NCI-H345 treated with DMSO at 0.1 percent for 48 hours (cell line): ENCODE measurements around the gene CCDC158.
"Not testable (repeated sequence)": the region's sequence is repeated elsewhere in the genome, so short reads cannot be mapped to it uniquely, and the experiment has no call there.

ENCODE experiments used
- DNase-seq: peaks from one replicate; lab custom pipeline; 2025; ENCODE audit not compliant: unreplicated experiment; lab: John Stamatoyannopoulos, UW

The CCDC158 gene

DNA sequence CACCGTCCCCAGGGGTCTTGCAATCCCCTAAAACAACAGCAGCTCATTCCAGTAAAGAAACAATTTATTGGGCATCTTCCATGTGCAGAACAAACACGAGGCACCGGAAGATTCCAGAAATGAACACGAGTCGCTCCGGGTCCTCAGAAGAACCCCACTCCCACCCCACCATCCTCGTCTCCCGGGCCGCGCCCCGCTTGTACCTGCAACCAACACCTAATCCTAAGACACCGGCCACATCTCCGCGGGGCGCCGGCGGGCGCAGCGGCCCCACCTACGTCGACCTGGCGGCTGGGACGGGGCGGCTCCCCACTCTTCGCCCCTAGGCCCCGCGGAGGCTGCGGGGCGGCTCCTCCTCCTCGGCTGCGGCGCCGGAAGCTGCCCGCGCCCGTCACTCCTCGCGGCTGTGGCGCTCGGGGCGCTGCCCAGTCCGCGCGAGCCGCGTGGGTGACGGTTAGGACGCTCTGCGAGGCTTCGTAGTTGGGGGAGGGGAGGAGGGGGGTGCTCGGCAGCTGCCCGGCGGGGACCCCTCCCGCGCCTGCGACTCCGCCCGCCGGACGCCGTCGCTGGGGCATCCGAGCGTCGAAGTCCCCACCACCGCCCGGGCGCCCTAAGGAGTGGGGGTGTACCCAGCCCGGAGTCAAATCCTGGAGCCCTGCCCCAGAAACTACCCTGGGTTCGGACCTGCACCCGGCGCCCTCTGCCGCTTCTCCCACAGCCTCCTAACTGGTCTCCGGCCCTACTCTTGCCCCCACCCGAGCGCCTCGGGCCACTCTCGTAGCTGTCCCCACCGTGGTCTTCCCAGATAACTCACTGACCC, at the start of gene CCDC158:
Gene CCDC158 (minus strand): TSS at position 380 of the 820 bp plus-strand sequence. CDS start 17,934 bp downstream, outside the sequence.
- no peak for DNase-seq

DNA sequence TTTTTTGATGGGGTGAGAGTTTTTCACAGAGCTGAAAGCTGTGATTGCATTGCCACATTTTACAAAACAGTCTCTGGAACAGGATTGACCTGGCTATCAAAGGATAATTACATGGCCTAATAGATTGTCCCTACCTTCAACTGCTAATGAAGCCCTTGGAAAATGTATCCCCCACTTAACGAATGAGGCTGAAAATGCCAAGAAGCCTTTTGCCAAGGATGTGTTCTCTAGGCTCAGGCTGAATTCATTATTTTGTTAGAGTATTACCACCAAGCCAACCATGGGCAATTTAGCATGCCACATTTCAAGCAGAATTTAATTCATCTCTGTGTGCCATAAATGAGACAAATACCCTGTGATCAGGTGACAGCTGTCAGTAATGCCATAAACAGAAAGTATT, 49.6 kb upstream of the CCDC158 start:
- DNase-seq: no peak

DNA sequence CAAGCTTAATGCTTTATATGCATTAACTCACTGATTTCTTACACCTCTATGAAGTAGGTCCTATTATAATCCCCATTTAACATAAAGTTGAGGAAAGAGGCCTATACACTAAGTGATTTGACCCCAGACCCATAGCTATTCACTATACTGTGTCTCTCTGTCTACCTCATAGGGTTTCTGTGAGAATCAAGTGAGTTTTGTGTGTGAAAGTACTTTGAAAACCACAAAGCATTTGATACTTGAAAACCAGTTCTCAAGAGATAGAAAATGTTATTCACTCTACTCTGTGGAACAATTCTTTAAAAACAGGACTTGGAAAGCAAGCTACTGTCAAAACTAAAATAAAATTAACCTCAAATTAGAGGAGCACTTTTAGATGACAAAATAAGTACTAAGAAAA, 49.1 kb upstream of the CCDC158 start:
- no peak for DNase-seq

DNA sequence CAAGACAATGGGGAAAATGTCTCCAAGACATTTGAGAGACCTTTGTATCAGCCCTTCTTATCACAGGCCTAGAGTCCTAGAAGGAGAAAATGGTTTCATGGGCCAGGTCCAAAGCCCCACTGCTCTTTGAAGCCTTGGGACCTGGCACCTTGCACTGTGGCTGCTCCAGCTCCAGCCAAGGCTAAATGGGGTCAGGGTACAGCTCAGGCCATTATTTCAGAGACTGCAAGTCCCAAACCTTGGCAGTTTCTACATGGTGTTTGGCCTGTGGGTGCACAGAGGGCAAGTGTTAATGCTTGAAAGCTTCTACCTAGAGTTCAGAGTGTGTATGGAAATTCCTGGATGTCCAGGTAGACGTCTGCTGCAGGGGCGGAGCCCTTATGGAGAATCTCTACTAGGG, 42.6 kb upstream of the CCDC158 start:
- DNase-seq: no peak

DNA sequence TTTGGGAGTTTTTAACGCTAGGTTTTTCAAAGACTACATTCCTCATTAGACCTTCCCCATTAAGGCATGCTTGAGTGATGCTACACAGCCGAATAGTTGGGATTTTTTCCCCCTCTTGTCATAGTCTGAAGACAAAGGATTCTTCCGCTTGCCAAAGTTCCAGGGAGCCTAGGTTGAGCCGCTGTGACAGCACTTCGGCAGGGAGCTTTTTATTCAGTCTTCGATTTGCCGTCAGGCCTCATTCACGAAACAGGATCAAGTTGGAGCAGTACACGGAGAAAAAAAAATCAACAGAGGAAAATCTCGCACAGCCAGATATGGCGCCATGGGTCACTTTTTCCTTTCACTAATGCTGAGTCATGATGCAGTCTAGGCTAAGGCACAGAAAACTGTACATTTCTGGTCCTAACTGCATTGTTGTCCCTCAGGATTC, 38.4 kb upstream of the CCDC158 start:
- DNase-seq: no peak

DNA sequence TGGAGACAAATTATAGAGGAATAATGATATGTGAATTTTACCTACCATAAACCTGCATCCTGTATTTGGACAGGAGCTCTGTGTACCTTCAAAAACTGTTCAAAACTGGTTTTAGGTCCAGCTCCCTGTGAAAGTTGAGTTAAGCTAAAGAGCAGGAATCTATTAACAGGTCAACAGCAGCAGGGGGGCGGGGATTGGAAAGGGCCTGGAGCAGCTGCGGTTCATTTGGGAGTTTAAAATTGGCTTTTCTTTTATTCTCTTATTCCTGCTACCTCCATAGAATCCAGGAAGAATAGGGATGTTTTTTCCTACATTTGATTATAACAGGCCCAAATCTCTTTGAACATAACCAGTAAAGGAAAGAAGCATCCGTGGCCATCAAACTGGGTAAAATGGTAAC, 37.9 kb upstream of the CCDC158 start:
- no peak for DNase-seq

DNA sequence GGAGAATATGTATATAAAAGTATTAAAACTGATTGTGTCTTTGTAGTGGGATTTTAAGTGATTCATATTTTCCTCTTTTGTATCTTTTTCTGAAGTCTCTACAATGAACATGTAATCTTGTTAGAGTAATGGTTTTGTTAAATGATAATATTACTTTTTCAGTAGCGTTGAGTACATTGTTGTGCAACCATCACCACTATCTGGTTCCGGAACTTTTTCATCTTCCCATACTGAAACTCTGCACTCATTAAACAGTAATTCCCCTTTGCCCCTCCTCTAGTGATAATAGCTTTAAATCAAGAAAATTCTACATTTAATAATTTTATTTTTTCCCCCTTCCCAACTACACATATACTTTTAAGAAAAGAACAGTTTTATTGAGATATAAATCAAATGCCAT, 37.4 kb upstream of the CCDC158 start:
- DNase-seq: no peak

DNA sequence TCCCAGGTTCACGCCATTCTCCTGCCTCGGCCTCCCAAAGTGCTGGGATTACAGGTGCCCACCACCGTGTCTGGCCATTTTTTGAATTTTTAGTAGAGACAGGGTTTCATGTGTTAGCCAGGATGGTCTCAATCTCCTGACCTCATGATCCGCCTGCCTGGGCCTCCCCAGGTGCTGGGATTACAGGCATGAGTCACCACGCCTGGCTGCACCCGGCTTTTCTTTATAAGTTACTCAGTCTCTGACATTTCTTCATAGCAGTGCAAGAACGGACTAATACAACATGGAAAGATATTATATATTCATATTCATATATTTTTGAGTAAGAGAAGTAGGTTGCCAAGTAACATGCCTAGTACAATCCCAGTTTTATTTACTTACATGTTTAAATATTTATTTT, 36.9 kb upstream of the CCDC158 start:
- DNase-seq: no peak

DNA sequence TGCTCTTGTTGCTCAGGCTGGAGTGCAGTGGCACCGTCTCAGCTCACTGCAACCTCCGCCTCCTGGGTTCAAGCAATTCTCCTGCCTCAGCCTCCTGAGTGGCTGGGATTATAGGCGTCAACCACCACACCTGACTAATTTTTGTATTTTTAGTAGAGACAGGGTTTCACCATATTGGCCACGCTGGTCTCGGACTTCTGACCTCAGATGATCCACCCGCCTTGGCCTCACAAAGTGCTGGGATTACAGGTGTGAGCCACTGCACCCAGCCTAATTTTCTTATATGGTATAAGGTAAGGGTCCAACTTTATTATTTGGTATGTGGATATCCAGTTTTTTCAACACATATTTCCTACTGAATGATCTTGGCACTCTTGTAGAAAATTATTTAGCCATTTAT, 33.1 kb upstream of the CCDC158 start:
- DNase-seq: not testable (repeated sequence)

DNA sequence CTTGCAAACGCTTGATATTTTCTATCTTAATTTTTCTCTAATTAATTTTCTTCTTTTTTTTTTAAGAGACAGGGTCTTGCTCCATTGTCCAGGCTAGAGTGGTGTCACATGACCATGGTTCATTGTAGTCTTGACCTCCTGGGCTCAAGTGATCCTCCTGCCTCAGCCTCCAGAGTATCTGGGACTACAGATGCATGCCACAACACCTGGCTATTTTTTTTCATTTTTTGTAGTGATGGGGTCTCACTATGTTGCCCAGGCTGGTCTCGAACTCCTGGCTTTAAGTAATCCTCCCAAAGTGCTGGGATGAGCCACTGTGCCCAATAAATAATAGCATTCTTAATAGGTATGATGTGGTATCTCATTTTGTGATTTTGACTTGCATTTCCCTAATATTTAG, 32.3 kb upstream of the CCDC158 start:
- DNase-seq: no peak

DNA sequence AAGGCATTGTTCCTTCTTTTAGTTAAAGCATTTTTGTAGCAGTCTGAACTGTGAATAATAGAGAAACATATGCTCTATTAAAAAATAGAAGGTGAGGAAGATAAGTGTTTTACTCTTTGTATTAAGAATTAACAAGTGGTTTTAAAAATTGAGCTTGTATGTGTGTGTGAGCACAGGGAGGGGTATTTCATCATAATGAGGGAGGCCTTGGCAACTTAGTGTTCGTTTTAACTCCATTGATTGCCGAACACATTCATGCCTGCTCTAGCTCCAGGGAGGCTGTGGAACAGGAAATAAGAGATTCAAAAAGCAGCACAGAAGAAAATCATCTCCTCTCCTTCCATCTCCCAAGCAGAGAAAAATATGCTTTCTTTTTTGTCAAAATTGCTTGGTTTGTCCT, 28.9 kb upstream of the CCDC158 start:
- DNase-seq: no peak

DNA sequence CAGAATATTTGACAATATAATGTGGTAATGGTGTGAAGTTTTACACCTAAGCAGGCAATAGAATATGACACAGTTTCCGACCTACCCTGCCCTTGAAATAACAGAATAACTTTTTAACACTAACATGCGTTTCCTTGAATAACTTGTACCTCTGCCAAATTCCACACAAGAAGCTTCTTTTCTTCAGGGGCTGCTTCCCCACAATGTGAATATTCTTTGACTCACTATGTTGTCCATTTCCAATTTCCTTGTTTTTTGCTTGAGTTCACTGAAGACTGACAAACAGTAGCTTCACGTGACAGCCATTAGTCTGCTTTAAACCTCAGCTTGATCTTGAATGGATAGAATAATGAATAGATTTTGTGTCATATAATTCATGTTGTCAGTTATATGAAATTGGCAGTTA, 28.4 kb upstream of the CCDC158 start:
- no peak for DNase-seq

DNA sequence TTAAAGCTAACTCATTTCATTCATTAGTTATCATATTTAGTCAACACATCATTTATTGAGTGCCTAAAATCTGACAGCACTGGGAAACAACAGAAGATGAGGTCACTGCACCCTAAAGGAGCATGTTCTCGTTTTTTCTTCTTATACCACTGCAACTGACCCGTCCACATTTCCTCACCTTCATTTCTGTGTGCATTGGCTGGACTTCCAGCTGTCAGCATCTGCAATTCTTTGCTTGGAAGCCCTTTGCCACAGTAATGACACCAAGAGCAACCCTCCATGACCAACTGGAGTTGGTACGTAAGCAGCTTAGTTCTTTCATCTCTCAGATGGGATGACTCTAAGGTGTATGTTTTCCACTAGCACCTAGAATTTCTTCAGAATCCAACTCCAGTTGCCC, 27.3 kb upstream of the CCDC158 start:
- no peak for DNase-seq

DNA sequence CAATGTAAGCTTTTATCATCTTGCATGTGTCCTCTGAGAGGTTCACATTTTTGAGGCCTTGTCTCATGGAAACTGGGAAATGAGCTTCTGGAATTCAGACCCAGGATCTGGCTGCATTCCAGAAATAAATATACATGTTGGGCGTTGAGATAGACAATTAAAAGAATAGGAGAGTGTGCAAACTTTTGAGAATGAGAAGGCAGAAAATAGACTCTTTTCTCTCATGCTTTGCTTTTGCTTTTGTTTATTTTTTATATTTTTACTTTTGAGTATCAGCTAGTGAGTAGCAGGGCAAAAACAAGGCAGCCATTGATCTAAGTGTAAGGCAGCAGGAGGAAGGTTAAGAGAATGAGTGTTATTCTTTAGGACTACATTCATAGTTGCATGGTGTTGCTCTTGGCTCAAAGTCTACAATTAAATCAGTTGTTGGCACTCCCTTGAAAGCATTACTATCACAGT, 26.5 kb upstream of the CCDC158 start:
- no peak for DNase-seq

DNA sequence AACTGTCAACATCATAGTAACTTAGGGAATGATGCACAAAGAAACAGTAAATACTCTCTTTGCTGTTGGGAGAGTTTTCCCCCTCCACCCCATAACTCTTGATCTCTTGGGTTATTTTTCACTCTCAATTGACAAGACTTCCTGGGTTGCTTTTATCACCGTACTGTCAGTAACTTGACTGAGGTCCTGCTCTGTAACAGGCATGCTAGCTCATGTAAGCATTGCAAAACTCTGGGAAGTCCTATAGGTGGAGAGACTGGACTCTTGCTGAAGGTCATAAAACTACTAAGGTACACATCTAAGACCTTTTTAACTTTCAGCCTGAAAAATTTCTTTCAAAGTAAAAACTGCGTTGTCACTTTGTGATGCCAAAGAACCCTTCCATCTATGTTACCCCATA, 25.0 kb upstream of the CCDC158 start:
- no peak for DNase-seq

DNA sequence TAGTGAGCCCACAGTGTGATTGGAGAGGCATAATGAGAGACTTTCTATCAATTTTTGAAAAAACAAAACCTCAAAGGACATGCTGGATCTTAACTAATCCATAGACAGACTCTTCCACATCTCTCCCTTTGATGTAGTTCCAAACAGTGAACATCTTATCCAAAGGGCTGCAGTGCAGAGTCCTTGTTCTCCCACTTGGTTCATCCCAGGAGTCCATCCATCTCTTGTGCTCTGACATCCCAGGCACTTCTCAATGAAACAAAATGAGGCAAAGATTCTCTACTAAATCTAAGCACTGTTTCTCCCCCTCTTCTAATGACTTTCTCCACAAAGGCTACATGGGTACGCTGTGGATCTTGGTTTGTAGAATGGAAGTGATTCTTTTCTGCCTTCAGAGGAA, 22.4 kb upstream of the CCDC158 start:
- no peak for DNase-seq

DNA sequence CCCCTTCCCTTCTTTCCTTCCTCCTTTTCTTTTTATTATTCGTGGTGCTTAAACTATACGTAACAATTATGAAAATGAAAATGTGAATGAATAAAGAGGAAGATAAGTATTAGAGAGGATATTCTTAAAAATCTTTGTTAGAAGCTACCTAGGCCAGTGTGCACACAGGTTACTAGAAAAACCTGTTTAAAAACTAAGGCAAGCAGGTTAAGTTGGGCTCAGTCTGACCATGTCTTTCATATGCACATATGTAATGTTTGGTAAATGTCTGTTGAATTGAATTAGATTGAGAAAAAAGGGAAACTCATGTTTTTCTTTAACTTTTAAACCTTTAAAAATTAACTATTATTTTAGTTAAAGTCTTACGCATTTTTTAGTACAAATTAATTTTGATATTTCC, 21.9 kb upstream of the CCDC158 start:
- DNase-seq: no peak

DNA sequence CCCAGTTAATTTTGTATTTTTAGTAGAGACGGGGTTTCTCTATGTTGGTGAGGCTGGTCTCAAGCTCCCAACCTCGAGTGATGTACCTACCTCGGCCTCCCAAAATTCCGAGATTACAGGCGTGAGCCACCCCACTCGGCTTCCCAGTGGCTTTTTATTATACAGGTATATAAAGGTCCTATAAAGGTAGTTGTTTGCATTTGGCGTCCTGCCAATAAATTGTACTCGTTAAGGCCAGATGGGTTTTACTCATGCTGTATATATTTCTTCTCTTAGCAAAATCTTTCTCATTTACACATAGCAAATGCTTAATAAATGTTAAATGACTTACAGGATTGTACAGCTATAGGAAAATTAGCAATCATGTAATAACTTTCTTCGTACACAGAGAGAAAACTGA, 20.9 kb upstream of the CCDC158 start:
- no peak for DNase-seq

DNA sequence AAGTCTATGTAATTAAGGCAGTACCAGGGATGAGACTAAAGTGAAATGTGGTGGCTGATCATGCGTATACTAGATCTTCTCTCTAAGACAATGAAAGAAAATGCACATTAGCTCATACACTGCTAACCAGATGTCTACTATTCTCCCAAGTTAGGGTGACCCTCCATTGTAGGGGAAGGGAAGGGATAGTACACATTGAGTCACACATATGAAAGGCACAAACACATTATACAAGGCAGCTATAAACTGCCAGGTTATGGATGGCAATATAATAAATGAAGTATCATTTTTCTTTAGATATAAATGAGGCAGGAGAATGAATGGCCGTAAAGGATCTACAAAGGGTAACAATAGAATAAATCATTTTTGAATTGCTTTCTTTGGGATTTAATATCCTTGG, 18.6 kb upstream of the CCDC158 start:
- DNase-seq: no peak

DNA sequence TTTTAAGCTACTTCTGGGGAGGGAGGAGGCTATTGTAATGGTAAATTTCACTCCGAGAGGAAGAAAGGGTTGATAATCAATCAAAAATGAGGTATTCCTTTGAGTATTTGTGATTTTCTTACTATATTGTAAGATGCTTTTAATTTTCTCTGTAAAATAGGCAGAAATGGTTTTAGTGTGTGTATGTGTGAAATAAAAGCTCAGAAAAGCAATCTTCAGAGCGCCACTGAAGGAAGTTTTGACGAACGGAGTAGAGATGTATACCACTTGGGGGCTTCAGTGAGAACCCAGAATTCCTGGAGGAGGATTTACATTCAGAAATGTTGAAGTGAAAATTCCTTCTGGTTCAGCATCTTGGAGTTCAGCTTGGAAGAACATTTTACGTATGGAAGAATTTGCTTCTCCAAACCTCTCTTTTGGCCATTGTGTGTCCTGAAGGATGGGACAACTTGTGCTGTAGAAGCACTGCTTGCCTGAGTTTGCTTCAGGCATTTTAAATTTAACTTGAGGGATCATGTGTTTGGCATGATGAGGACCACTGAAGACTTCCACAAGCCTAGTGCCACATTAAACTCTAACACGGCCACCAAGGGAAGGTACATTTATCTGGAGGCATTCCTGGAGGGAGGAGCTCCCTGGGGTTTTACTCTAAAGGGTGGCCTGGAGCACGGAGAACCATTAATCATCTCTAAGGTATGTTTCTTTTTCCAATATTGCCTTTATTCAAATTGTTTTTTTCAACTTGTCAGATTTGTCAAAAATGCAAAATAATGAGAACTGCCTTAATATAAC, 14.8 kb upstream of the CCDC158 start:
- DNase-seq: no peak

DNA sequence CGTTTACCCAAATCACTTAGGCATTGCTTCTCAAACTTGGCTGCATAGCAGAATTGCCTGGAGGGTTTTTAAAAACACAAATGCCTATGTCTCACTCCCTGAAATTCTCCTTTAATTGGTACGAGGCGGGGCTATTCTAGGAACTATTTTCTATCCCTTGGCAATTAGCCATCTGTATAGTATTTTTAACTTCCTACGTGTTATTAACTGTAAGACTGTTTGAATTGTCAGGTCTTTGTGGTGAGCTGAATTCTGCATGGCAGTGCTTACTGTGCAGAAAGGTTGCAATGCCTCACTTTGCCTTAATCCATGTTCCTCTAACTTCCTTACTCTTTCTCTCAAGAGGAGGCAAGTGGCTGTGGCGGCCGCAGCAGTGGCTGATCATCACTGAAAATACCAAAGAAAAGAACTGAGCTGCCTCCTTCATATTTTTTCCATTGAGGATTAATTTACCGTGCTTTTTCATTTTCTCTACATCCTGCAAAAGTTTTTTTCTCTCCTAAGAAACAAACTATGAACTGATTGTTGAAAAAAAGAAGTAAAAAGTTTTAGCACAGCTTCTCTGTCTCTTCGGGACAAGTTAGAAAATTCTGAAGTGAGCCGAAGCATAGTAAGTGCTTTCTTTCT, 14.1 kb upstream of the CCDC158 start, which contains the start of gene SHROOM3:
Gene SHROOM3 (plus strand): TSS at position 329 of the 627 bp plus-strand sequence. CDS start 824 bp downstream, outside the sequence.
- DNase-seq: no peak
